ENCODE data around the gene LRTM2. TPM values are rescaled to one million over a fixed set of nuclear protein-coding genes. Genes with fewer than 3 reads are reported as not detected.

The LRTM2 gene
- total RNA-seq, 3 donors from 2014 or later (not counting 1 experiment from before 2014, with no cell fraction given): not detected

DNA sequence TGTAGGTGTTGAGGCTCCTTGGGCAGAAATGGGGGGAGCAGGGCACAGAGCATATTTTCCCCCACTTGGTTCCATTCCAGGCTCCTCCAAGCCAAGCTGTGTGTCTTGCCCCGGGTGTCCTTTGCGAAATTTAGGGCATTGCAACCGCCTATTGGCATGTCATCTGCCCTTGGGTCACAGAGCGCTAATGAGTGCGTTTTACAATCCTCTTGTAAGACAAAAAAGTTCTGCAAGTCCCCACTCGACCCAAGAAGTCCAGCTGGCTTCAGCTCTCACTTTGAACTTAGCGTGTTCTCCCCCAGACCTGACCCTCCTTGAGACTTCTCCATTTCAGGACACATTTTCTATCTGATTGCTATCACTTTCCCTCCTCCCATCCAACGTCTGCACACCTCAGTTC lies 6.1 kb upstream of the LRTM2 start:
- Mint-ChIP-seq H3K36me3 (no peaks in the 10 kb centered on the region), H3K4me1 (peaks cover 8 to 29% of the 10 kb centered on the region in 2 donors), H3K27ac (no peak overlapping the region), H3K9me3 (no peaks in the 10 kb centered on the region), H3K27me3 (ENCODE audit: low read depth in 2 of 2) (peaks cover 5 to 9% of the 10 kb centered on the region in 2 donors), H3K4me3 (no peak overlapping the region)
- Histone ChIP-seq H3K36me3 (ENCODE audit: control insufficient read depth, insufficient read depth, low read length) (no peaks in the 10 kb centered on the region), H3K9me3 (ENCODE audit: control insufficient read depth, insufficient read depth, low read length) (no peaks in the 10 kb centered on the region), H3K27me3 (ENCODE audit: control insufficient read depth, insufficient read depth, low read length) (no peaks in the 10 kb centered on the region), H3K27ac (ENCODE audit: low read length) (no peak overlapping the region), H3K4me3 (ENCODE audit: low read length) (no peak overlapping the region), H3K4me1 (ENCODE audit: control insufficient read depth, insufficient read depth, low read length) (peaks cover 51% of the 10 kb centered on the region)
- no peak for ATAC-seq
- intact Hi-C loops (cut with micrococcal nuclease): loop anchor here (5.0 kb wide), 1 partner anchor 108 kb away; no protein-coding TSS in a partner anchor
- 83% methylated on average over 8 of the region's 8 CpGs for WGBS (ENCODE audit: insufficient coverage)
- TF ChIP-seq, protein P1, sequence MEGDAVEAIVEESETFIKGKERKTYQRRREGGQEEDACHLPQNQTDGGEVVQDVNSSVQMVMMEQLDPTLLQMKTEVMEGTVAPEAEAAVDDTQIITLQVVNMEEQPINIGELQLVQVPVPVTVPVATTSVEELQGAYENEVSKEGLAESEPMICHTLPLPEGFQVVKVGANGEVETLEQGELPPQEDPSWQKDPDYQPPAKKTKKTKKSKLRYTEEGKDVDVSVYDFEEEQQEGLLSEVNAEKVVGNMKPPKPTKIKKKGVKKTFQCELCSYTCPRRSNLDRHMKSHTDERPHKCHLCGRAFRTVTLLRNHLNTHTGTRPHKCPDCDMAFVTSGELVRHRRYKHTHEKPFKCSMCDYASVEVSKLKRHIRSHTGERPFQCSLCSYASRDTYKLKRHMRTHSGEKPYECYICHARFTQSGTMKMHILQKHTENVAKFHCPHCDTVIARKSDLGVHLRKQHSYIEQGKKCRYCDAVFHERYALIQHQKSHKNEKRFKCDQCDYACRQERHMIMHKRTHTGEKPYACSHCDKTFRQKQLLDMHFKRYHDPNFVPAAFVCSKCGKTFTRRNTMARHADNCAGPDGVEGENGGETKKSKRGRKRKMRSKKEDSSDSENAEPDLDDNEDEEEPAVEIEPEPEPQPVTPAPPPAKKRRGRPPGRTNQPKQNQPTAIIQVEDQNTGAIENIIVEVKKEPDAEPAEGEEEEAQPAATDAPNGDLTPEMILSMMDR (IDR thresholded peaks at IDR 0.05): no peak
- DNase-seq: no peak

DNA sequence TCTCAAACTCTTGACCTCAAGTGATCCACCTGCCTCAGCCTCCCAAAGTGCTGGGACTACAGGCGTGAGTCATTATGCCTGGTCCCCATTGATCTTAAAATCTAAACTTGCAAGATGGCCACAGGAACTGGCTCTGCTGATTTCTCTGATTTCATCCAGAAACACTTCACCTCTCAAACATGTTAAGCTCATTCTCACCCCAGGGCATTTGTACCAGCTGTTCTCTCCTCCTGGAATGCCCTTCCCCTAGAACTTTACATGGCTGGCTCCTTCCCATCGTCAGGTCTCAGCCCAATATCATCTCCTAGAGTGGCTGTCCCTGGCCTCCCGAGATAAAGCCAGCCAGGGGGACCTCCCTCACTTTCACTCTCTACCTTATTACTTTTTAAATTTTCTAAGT lies 5.3 kb upstream of the LRTM2 start:
- H3K9me3 Mint-ChIP-seq: no peaks in the 10 kb centered on the region
- DNase-seq (no peak), ATAC-seq (no peak)
- 77% methylated on average over 3 of the region's 3 CpGs for WGBS (ENCODE audit: insufficient coverage)
- H3K27ac Mint-ChIP-seq: no peak overlapping the region
- Histone ChIP-seq H3K9me3 (ENCODE audit: control insufficient read depth, insufficient read depth, low read length) (no peaks in the 10 kb centered on the region), H3K4me3 (ENCODE audit: low read length) (no peak overlapping the region), H3K36me3 (ENCODE audit: control insufficient read depth, insufficient read depth, low read length) (no peaks in the 10 kb centered on the region), H3K27me3 (ENCODE audit: control insufficient read depth, insufficient read depth, low read length) (peaks cover 3% of the 10 kb centered on the region), H3K27ac (ENCODE audit: low read length) (no peak overlapping the region), H3K4me1 (ENCODE audit: control insufficient read depth, insufficient read depth, low read length) (peaks cover 42% of the 10 kb centered on the region)
- H3K36me3 Mint-ChIP-seq: no peaks in the 10 kb centered on the region
- TF ChIP-seq, protein P1 (IDR thresholded peaks at IDR 0.05): no peak
- H3K4me1 Mint-ChIP-seq: peaks cover 0 to 24% of the 10 kb centered on the region in 2 donors
- H3K27me3 Mint-ChIP-seq (ENCODE audit: low read depth in 2 of 2): peaks cover 11 to 17% of the 10 kb centered on the region in 2 donors
- H3K4me3 Mint-ChIP-seq: no peak overlapping the region
- intact Hi-C loops (cut with micrococcal nuclease): no loop called here

GRCh38 chr12:1815814-1816729 lies 4.3 kb upstream of the LRTM2 start:
- Histone ChIP-seq H3K27me3 (ENCODE audit: control insufficient read depth, insufficient read depth, low read length) (peaks cover 3% of the 10 kb centered on the region), H3K9me3 (ENCODE audit: control insufficient read depth, insufficient read depth, low read length) (no peaks in the 10 kb centered on the region), H3K36me3 (ENCODE audit: control insufficient read depth, insufficient read depth, low read length) (no peaks in the 10 kb centered on the region), H3K4me1 (ENCODE audit: control insufficient read depth, insufficient read depth, low read length) (peaks cover 33% of the 10 kb centered on the region), H3K27ac (ENCODE audit: low read length) (no peak overlapping the region), H3K4me3 (ENCODE audit: low read length) (no peak overlapping the region)
- WGBS (ENCODE audit: insufficient coverage): 86% methylated on average over 21 of the region's 21 CpGs
- Mint-ChIP-seq H3K27ac (no peak overlapping the region), H3K36me3 (no peaks in the 10 kb centered on the region), H3K9me3 (no peaks in the 10 kb centered on the region), H3K27me3 (ENCODE audit: low read depth in 2 of 2) (peaks cover 20 to 26% of the 10 kb centered on the region in 2 donors), H3K4me1 (peaks cover 0 to 24% of the 10 kb centered on the region in 2 donors), H3K4me3 (no peak overlapping the region)
- ATAC-seq (no peak), DNase-seq (no peak)
- TF ChIP-seq, protein P1 (IDR thresholded peaks at IDR 0.05): no peak
- intact Hi-C loops (cut with micrococcal nuclease): no loop called here
